ENCODE data around the gene CRYZL1.

CRYZL1 gene

DNA sequence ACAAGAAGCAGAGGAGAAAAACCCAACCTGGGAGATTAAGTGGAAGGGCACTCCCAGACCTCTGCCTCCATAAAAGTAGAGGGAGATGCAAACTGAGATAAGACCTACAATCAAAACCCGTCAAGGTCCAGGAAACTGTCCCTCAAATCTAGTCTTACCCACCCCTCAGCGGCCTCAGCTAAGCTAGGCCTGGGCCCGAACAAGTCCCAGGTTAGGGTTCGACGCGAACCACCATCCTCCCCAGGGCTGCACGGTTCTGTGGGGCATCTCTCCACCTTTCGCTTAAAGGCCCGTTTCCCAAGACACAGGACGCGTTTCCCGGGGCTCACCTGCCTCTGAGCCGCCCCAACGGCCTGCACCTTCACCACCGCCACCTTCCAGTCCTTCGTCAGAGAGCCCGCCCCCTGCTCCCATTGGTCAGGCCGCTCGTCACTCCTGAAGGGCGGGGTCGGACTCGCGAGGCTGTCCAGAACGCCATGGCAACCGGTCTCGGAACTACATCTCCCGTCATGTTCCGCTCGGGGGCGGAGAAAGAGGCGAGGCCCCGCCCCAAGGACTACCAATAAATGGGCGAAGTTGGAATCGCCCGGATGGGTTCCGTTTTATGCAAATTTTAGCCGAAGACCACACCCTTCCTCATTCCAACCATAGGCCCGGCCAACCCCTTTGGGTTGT lies at the start of gene CRYZL1:
Gene CRYZL1, minus strand, starts transcription at position 390 of the 675 bp plus-strand sequence. CDS start 10,190 bp downstream, outside the sequence.
- Histone ChIP-seq H3K27me3 (ENCODE audit: control insufficient read depth, insufficient read depth, low read length) (no peaks in the 10 kb centered on the region), H3K4me1 (ENCODE audit: control insufficient read depth, low read depth, low read length) (peaks cover 22% of the 10 kb centered on the region)

DNA sequence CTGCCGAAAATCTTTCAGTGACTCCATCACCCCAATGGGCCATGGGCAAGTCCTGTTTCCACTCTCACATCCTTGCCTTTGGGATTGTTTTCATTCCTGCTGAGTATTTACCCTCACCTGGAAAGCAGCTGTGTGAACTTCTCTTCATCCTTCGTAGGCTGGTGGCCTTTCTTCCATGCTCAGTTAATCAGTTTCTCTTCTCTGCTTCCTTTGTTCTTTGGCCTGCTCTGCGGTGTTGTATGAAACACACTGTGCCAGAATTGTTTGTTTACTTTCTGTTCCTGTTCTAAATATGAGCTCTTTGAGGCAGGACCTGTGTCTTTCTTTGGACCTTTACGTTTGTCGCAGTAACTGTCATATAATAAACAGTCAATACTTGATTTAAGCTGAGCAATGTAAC lies 49.3 kb upstream of the CRYZL1 start:
- no peak overlapping the region for H3K9ac ChIP-seq (ENCODE audit: low read length)
- H3K4me1 ChIP-seq (ENCODE audit: control insufficient read depth, low read depth, low read length), result peaks cover 52% of the 10 kb centered on the region
- H3K27ac ChIP-seq (ENCODE audit: low read length), result no peak overlapping the region
- no peaks in the 10 kb centered on the region for H3K27me3 ChIP-seq (ENCODE audit: control insufficient read depth, insufficient read depth, low read length)
- no peak overlapping the region for H3K4me3 ChIP-seq (ENCODE audit: low read length)
- no peaks in the 10 kb centered on the region for H3K9me3 ChIP-seq (ENCODE audit: control insufficient read depth, low read depth, low read length)
- no peaks in the 10 kb centered on the region for H3K36me3 ChIP-seq (ENCODE audit: control insufficient read depth, low read depth, low read length)

More for the DNA sequence above, at the start of gene CRYZL1:
- no peaks in the 10 kb centered on the region for H3K36me3 ChIP-seq (ENCODE audit: control insufficient read depth, low read depth, low read length)
- peak within 1 kb of the TSS; percentile 80 for H3K4me3 ChIP-seq (ENCODE audit: low read length)
- peak within 1 kb of the TSS; percentile 92 for H3K27ac ChIP-seq (ENCODE audit: low read length)
- H3K9ac ChIP-seq (ENCODE audit: low read length), result peak within 1 kb of the TSS; percentile 88
- no peaks in the 10 kb centered on the region for H3K9me3 ChIP-seq (ENCODE audit: control insufficient read depth, low read depth, low read length)

DNA sequence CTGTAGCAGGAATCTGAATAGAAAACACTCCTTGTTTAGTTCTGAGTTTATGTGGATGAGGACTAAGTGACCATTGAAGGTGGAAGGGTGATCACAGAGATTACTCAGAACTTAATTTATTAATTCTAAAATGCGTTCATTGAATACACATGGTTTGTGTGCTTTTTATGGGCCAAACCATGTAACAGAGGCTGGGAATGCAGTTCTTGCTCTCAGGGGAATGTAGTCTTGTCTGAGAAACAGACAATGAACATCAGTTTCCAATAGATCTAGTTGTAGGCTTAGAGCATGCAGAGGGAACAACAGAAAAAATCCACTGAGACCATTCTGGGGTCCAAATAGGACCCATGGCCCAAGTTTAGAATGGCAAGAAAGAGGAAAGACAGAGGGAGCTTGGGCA lies 46.8 kb upstream of the CRYZL1 start:
- no peaks in the 10 kb centered on the region for H3K36me3 ChIP-seq (ENCODE audit: control insufficient read depth, low read depth, low read length)
- no peak overlapping the region for H3K27ac ChIP-seq (ENCODE audit: low read length)
- H3K4me3 ChIP-seq (ENCODE audit: low read length), result no peak overlapping the region
- no peaks in the 10 kb centered on the region for H3K27me3 ChIP-seq (ENCODE audit: control insufficient read depth, insufficient read depth, low read length)
- H3K4me1 ChIP-seq (ENCODE audit: control insufficient read depth, low read depth, low read length), result peaks cover 67% of the 10 kb centered on the region
- H3K9ac ChIP-seq (ENCODE audit: low read length), result no peak overlapping the region
- no peaks in the 10 kb centered on the region for H3K9me3 ChIP-seq (ENCODE audit: control insufficient read depth, low read depth, low read length)

DNA sequence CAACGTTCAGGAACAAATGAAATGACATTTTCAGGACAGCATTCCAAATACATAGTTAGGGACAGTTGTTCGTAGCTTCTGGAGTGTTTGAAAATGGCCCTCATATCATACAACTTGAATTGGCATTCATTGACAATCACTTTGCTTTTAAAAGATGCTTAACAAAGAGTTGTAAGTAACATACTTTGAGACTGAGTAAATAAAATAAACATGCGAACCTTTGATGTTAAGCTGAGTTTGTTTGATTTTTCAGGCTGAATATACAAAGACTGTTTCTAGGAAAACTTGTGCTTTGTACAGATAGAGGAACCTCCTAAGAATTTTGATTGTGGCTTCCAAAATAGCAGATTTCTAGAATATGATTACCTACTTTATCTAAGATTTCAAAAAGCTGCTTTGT lies 46.1 kb upstream of the CRYZL1 start:
- peaks cover 74% of the 10 kb centered on the region for H3K4me1 ChIP-seq (ENCODE audit: control insufficient read depth, low read depth, low read length)
- no peaks in the 10 kb centered on the region for H3K9me3 ChIP-seq (ENCODE audit: control insufficient read depth, low read depth, low read length)
- no peaks in the 10 kb centered on the region for H3K36me3 ChIP-seq (ENCODE audit: control insufficient read depth, low read depth, low read length)
- no peaks in the 10 kb centered on the region for H3K27me3 ChIP-seq (ENCODE audit: control insufficient read depth, insufficient read depth, low read length)
- no peak overlapping the region for H3K9ac ChIP-seq (ENCODE audit: low read length)
- H3K4me3 ChIP-seq (ENCODE audit: low read length), result no peak overlapping the region
- no peak overlapping the region for H3K27ac ChIP-seq (ENCODE audit: low read length)

DNA sequence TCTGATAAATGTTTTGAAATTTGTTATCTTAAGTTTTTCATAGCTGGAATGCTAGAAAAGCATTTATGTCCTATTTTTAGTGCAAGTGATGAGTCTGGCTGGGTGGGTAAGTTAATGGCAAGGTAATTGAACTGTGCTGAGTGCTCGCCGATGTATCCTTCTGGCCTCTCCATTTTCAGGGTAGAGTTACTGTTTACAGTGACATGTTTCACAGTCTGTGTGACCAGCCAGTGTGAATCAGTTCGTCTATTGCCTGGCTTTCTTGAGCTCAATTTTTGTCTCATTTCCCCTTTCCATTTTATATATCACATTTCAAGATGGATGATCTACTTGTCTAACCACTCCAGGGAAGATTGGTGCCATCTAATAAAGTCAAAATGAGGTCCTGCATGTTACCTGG lies 44.8 kb upstream of the CRYZL1 start:
- Histone ChIP-seq H3K27ac (ENCODE audit: low read length) (peak overlapping the region; percentile 26), H3K4me3 (ENCODE audit: low read length) (peak overlapping the region; percentile 56), H3K36me3 (ENCODE audit: control insufficient read depth, low read depth, low read length) (no peaks in the 10 kb centered on the region), H3K9ac (ENCODE audit: low read length) (no peak overlapping the region), H3K4me1 (ENCODE audit: control insufficient read depth, low read depth, low read length) (peaks cover 61% of the 10 kb centered on the region), H3K27me3 (ENCODE audit: control insufficient read depth, insufficient read depth, low read length) (no peaks in the 10 kb centered on the region), H3K9me3 (ENCODE audit: control insufficient read depth, low read depth, low read length) (no peaks in the 10 kb centered on the region)

DNA sequence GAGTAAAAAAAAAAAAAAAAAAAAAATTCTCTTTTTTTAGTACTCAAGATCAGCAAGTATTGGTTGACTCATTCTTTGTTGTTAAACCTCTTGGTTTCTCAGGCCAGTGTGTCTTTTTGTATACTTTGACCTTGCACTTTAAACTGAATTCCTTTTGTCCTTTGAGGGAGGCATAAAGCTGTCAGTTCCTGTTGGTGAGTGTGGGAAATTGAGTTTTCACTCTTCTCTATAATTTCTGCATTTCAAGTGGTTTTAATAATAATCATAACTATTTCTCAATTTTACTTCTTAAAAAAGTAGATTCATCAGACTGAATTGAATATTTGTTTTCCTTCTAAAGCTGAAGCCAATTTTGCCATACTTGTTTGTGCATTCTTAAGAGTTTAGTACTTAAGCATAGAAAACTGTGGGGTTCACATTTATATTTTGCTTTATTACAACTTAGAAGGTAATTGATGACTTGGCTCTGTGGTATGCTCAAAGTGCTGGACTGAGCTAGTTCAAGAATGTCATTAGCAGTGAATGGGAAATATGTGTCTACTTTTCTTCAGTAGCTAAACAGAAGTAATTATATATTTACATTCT lies 44.2 kb upstream of the CRYZL1 start:
- Histone ChIP-seq H3K27ac (ENCODE audit: low read length) (peak overlapping the region; percentile 65), H3K4me1 (ENCODE audit: control insufficient read depth, low read depth, low read length) (peaks cover 55% of the 10 kb centered on the region)

DNA sequence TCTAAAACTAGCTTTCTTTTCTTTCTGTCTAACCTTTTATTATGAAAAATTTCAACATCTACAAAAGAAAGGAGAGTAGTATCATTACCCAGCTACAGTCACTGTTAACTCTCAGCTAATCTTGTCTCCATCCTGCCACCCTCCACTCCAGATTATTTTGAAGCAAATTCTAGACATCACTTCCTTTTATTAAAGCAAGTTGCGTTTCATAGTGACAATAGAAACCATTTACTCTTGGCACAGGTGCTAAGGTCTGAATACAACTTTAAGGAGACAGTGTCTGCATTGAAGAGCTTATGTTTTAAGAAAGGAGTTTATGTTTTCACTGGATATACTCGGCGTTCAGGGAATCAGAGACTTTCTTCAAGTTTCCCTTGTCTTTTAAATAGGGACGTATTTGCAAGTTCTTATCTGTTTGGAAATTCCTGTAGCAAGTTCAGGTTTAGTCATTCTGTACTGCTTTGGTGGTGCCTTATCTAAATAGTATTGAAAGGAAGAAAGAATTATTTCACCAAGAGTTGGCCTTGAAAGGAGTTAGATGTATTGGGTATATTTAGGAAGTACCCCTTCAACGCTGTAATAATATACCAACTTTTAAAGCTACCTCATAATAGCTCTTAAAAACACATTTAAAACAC lies 43.5 kb upstream of the CRYZL1 start:
- Histone ChIP-seq H3K4me1 (ENCODE audit: control insufficient read depth, low read depth, low read length) (peaks cover 54% of the 10 kb centered on the region), H3K9ac (ENCODE audit: low read length) (peak overlapping the region; percentile 53), H3K27ac (ENCODE audit: low read length) (peak overlapping the region; percentile 84), H3K27me3 (ENCODE audit: control insufficient read depth, insufficient read depth, low read length) (no peaks in the 10 kb centered on the region), H3K36me3 (ENCODE audit: control insufficient read depth, low read depth, low read length) (no peaks in the 10 kb centered on the region), H3K4me3 (ENCODE audit: low read length) (peak overlapping the region; percentile 56), H3K9me3 (ENCODE audit: control insufficient read depth, low read depth, low read length) (no peaks in the 10 kb centered on the region)

More for the DNA sequence above, 44.2 kb upstream of the CRYZL1 start:
- Histone ChIP-seq H3K36me3 (ENCODE audit: control insufficient read depth, low read depth, low read length) (no peaks in the 10 kb centered on the region), H3K9me3 (ENCODE audit: control insufficient read depth, low read depth, low read length) (no peaks in the 10 kb centered on the region), H3K27me3 (ENCODE audit: control insufficient read depth, insufficient read depth, low read length) (no peaks in the 10 kb centered on the region), H3K9ac (ENCODE audit: low read length) (peak overlapping the region; percentile 53), H3K4me3 (ENCODE audit: low read length) (peak overlapping the region; percentile 56)

DNA sequence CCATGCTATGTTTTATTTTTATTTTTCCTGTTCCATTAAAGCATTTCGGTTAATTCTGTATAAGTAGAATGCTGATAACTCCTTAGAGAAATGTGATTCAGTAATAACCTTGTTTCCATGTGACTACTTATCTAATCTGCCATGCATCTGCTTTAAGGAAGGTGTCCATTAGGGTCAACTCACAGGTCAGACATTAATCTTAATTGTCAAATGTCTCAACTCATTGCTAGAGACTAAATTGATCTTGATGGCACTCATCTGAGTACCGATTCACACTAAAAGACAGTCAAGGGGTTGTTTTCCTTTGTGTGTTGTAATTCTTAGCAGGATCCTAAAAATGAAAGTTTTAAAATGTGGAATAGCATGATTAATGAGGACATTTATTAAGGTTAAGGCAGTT lies 42.5 kb upstream of the CRYZL1 start:
- H3K9me3 ChIP-seq (ENCODE audit: control insufficient read depth, low read depth, low read length), result no peaks in the 10 kb centered on the region
- H3K4me3 ChIP-seq (ENCODE audit: low read length), result peak overlapping the region; percentile 56
- H3K27me3 ChIP-seq (ENCODE audit: control insufficient read depth, insufficient read depth, low read length), result no peaks in the 10 kb centered on the region
- peaks cover 54% of the 10 kb centered on the region for H3K4me1 ChIP-seq (ENCODE audit: control insufficient read depth, low read depth, low read length)
- H3K36me3 ChIP-seq (ENCODE audit: control insufficient read depth, low read depth, low read length), result no peaks in the 10 kb centered on the region
- peak overlapping the region; percentile 53 for H3K9ac ChIP-seq (ENCODE audit: low read length)
- H3K27ac ChIP-seq (ENCODE audit: low read length), result peak overlapping the region; percentile 84

DNA sequence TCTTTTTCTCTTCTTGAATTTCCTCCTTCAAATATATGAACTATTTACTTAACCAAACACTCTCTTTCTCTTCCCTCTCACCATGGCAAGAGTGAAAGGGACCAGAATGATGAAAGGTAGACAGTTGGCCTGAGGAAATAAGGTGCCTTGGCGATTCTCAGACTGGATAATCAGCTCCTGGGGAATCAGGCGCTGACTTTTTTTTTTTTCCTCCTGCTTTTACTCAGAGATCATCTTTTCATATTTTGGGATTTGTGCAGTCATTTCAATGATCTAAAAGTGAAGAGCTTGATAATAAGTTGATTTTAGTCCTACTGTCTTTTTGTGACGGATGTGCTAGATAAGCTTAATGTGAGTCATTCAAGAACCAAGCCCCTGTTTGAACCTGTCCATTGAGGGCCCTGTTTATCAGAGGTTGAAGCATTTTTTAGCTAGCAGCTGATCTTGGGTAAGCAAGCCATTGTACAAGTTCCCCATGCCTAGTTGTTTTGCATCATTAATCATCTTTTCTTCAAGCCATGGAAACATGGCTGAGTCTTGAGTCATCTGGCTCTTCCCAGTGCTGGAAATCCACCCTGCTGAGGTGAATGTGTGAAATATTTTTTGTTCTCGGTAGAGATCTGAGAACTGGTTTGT lies 41.6 kb upstream of the CRYZL1 start:
- H3K9ac ChIP-seq (ENCODE audit: low read length), result no peak overlapping the region
- H3K36me3 ChIP-seq (ENCODE audit: control insufficient read depth, low read depth, low read length), result no peaks in the 10 kb centered on the region
- peak overlapping the region; percentile 65 for H3K27ac ChIP-seq (ENCODE audit: low read length)
- H3K4me1 ChIP-seq (ENCODE audit: control insufficient read depth, low read depth, low read length), result peaks cover 57% of the 10 kb centered on the region
- no peaks in the 10 kb centered on the region for H3K9me3 ChIP-seq (ENCODE audit: control insufficient read depth, low read depth, low read length)
- no peak overlapping the region for H3K4me3 ChIP-seq (ENCODE audit: low read length)
- no peaks in the 10 kb centered on the region for H3K27me3 ChIP-seq (ENCODE audit: control insufficient read depth, insufficient read depth, low read length)

DNA sequence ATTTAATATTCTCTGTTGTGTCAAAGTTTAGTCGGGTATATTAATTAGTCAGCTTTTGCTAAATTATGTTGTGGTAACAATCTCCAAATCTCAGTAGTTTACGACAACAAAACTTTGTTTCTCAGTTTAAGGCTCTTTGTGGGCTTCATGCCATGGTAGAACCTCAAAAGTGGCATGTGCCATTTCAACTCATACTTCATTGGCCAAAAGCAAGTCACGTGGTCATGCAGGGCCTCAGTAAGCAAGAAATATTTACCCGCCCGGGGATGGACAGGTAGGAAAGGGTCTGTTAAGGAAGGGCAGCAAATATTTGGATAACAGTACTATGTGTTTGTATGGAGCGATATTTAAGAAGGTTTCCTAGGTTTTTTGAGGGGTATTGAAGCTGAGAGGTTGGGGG lies 39.3 kb upstream of the CRYZL1 start:
- H3K4me1 ChIP-seq (ENCODE audit: control insufficient read depth, low read depth, low read length), result peaks cover 38% of the 10 kb centered on the region
- no peaks in the 10 kb centered on the region for H3K36me3 ChIP-seq (ENCODE audit: control insufficient read depth, low read depth, low read length)
- H3K27me3 ChIP-seq (ENCODE audit: control insufficient read depth, insufficient read depth, low read length), result no peaks in the 10 kb centered on the region
- H3K4me3 ChIP-seq (ENCODE audit: low read length), result no peak overlapping the region
- no peak overlapping the region for H3K9ac ChIP-seq (ENCODE audit: low read length)
- H3K27ac ChIP-seq (ENCODE audit: low read length), result no peak overlapping the region
- no peaks in the 10 kb centered on the region for H3K9me3 ChIP-seq (ENCODE audit: control insufficient read depth, low read depth, low read length)

DNA sequence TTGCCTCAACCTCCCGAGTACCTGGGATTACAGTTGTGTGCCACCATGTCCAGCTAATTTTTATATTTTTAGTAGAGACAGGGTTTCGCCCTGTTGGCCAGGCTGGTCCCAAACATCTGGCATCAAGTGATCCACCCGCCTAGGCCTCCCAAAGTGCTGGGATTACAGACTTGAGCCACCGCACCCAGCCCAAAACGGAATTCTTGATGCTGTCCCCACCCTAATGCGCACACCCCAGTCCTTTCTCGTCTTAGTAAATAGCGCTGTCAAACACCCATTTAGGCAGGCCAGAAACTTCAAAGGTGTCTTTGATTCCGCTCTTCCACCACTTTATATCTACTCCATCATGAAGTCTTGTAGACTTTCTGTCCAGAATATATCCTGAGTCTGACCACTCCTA lies 35.9 kb upstream of the CRYZL1 start:
- no peak overlapping the region for H3K27ac ChIP-seq (ENCODE audit: low read length)
- no peaks in the 10 kb centered on the region for H3K36me3 ChIP-seq (ENCODE audit: control insufficient read depth, low read depth, low read length)
- H3K4me3 ChIP-seq (ENCODE audit: low read length), result no peak overlapping the region
- H3K9me3 ChIP-seq (ENCODE audit: control insufficient read depth, low read depth, low read length), result no peaks in the 10 kb centered on the region
- no peaks in the 10 kb centered on the region for H3K27me3 ChIP-seq (ENCODE audit: control insufficient read depth, insufficient read depth, low read length)
- H3K4me1 ChIP-seq (ENCODE audit: control insufficient read depth, low read depth, low read length), result peaks cover 21% of the 10 kb centered on the region
- no peak overlapping the region for H3K9ac ChIP-seq (ENCODE audit: low read length)

All from iPS-18a (cell line).